ENCODE data around the gene SMG6. TPM values are rescaled to one million over a fixed set of nuclear protein-coding genes. Genes with fewer than 3 reads are reported as not detected.

SMG6 gene
- total and polyA plus RNA-seq, 2 experiments from 2014 or later: 23.0 to 50.8 TPM

GRCh38 chr17:2086306-2086705 is 217.3 kb downstream of the SMG6 start:
- Histone ChIP-seq H3K4me1 (ENCODE audit: low read depth) (peaks cover 86% of the 10 kb centered on the region), H3K4me3 (no peak overlapping the region), H3K27ac (peak overlapping the region; percentile 96), H3K36me3 (peaks cover 6% of the 10 kb centered on the region), H3K27me3 (no peaks in the 10 kb centered on the region), H3K9me3 (ENCODE audit: low read depth) (no peaks in the 10 kb centered on the region)
- DNase-seq (ENCODE audit: low read depth in 1 of 2, low spot score in 1 of 2): no peak
- no peak for TF ChIP-seq CTCF (IDR thresholded peaks at IDR 0.05; ENCODE audit: low read depth, low read length)

- TF ChIP-seq CTCF (IDR thresholded peaks at IDR 0.05; ENCODE audit: low read depth, low read length): no peak
- peak overlapping the region; percentile 96 for H3K27ac ChIP-seq
These were observed 218.0 kb downstream of the SMG6 start for GRCh38 chr17:2085648-2085949.

DNA sequence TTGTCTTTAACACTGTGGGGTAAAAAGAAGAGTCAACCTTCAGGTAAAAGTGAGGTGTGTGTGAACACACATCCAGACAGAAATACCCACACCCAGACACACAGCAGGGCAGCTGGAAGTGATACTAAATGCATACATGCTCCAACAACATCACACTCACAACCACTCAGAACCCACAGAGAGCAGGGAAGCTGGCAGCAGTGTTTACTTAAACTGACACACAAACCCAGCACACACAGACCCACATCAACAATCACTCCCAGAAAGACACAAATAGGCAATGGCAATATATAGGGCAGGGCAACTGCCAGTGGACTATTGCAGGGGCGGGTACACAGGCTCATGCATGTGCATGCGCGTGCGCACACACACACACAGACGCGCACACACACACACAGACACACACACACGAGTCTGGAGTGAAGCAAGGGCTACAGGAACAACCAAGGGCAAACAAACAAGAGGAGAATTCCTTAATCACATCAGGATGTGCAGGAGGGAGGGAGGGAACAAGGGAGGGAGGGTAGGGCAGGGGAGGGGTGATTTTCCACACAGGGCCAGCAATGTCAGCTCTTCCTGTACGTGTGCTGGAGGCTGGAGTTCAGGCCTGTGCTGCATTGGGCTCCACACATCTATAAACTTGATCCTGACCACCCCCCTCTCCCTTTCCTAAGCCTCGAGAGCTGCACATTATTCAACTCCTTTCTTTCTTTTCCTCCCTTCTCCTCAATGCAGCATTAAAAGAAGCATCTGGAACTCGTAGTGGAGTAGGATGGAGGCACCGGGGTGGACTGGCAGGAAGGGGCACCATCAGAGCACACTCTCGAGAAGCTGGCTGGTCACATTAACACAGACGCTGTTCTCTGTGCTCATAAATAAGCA is 218.6 kb downstream of the SMG6 start:
- no peak for TF ChIP-seq CTCF (IDR thresholded peaks at IDR 0.05; ENCODE audit: low read depth, low read length)
- Histone ChIP-seq H3K27ac (peak overlapping the region; percentile 96), H3K4me1 (ENCODE audit: low read depth) (peaks cover 75% of the 10 kb centered on the region), H3K27me3 (no peaks in the 10 kb centered on the region), H3K36me3 (peaks cover 11% of the 10 kb centered on the region), H3K9me3 (ENCODE audit: low read depth) (no peaks in the 10 kb centered on the region), H3K4me3 (no peak overlapping the region)
- peak in 1 of 2 donors; percentile 93 for DNase-seq (ENCODE audit: low read depth in 1 of 2, low spot score in 1 of 2)

More at GRCh38 chr17:2085648-2085949, 218.0 kb downstream of the SMG6 start:
- Histone ChIP-seq H3K9me3 (ENCODE audit: low read depth) (no peaks in the 10 kb centered on the region), H3K36me3 (peaks cover 8% of the 10 kb centered on the region), H3K4me3 (no peak overlapping the region), H3K4me1 (ENCODE audit: low read depth) (peaks cover 79% of the 10 kb centered on the region), H3K27me3 (no peaks in the 10 kb centered on the region)
- DNase-seq (ENCODE audit: low read depth in 1 of 2, low spot score in 1 of 2): peak in 1 of 2 donors; percentile 81

DNA sequence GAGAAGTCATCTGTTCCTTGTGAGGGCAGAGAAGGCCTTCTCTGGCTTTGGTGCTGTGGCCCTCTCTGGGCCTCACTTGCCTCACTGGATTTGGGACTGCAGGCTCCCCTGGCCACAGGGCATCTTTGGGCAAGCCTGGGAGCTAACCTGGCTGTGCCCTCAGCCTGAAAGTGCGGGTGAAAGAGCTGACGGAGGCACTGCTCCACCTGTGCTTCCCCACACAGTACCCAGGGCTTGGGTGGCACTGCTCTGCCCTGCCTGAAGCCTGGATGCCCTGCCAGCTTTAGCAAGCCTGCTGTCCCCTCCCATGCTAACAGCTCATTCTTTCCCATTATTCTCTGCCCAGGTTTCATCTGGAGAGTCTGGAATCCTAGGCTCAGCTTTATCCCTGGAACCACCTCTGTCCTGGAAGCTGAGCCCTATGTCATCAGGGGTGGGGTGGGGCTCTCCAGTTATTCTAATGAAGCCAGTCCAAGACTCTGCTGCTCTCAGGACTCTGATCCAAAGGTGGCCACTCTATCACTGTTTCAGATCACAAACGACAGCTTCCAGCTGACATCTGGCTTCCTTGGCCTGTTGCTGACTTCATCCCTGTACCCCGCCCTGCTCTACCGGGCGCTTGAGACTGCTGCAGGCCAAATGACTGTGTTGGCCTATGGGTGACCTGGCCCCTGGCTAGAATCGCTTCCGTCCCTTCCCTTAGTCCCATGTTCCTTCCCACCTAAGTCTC is 219.4 kb downstream of the SMG6 start:
- Histone ChIP-seq H3K4me1 (ENCODE audit: low read depth) (peaks cover 69% of the 10 kb centered on the region), H3K36me3 (peaks cover 13% of the 10 kb centered on the region), H3K9me3 (ENCODE audit: low read depth) (no peaks in the 10 kb centered on the region), H3K27ac (peak overlapping the region; percentile 96), H3K27me3 (no peaks in the 10 kb centered on the region), H3K4me3 (no peak overlapping the region)
- no peak for TF ChIP-seq CTCF (IDR thresholded peaks at IDR 0.05; ENCODE audit: low read depth, low read length)
- DNase-seq (ENCODE audit: low read depth in 1 of 2, low spot score in 1 of 2): peak in 1 of 2 donors; percentile 48

DNA sequence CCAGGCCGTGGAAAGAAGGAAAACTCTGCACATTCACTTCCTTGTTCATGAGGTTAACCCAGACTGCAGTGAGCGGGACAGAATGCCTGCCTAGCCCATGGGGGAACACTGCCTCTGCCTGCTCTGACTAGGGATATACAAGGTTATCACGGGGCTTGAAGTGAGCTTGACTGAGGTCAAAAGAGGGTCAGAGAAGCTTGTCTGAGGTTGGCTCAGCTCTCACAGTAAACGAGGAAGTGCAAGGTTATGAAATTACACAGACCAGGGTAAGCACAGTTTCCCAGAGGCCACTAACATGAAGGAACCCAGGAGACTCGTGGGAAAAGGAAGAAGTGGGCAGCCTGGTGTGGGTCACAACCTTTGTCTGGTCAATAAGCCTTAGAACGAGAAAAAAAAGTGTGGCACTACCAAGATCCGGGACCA is 220.0 kb downstream of the SMG6 start:
- Histone ChIP-seq H3K27ac (peak overlapping the region; percentile 96), H3K27me3 (no peaks in the 10 kb centered on the region), H3K9me3 (ENCODE audit: low read depth) (no peaks in the 10 kb centered on the region), H3K4me3 (no peak overlapping the region), H3K4me1 (ENCODE audit: low read depth) (peaks cover 63% of the 10 kb centered on the region), H3K36me3 (peaks cover 18% of the 10 kb centered on the region)
- no peak for TF ChIP-seq CTCF (IDR thresholded peaks at IDR 0.05; ENCODE audit: low read depth, low read length)
- peak in 1 of 2 donors; percentile 87 for DNase-seq (ENCODE audit: low read depth in 1 of 2, low spot score in 1 of 2)

Data from cardiac muscle cell (in vitro differentiated cells and primary cell).